Gastroesophageal sphincter (tissue), 4 donors: ENCODE measurements around the gene PERCC1. TPM values are rescaled to one million over a fixed set of nuclear protein-coding genes. Genes with fewer than 3 reads are reported as not detected.

Experiments
- ATAC-seq: fragments of 150-250 bp; one replicate; pipeline ENCODE4 v1.9.1; 2016; ENCODE audit warnings: mild to moderate bottlenecking, moderate library complexity
- H3K27ac ChIP-seq, 4 donors: fragments of 200-600 bp; sonication (generic) in 3 of 4; 1 replicate in 3 of 4; 2 replicates in 1 of 4; pipeline ENCODE4 v1.5.1; 2016 to 2019
- H3K27me3 ChIP-seq: fragments of 200-600 bp; sonication (generic); one replicate; pipeline ENCODE4 v1.5.1; 2019
- H3K36me3 ChIP-seq, 2 donors: fragments of 200-600 bp; sonication (generic); one replicate each; pipeline ENCODE4 v1.5.1; 2019; ENCODE audit warnings: control low read depth in 1 of 2
- H3K4me1 ChIP-seq, 3 donors: fragments of 200-600 bp; sonication (generic); 1 replicate in 2 of 3; 2 replicates in 1 of 3; pipeline ENCODE4 v1.5.1; 2016 to 2019; ENCODE audit warnings: control low read depth in 2 of 3
- H3K4me3 ChIP-seq, 2 donors: fragments of 200-600 bp; sonication (generic); one replicate each; pipeline ENCODE4 v1.5.1; 2019; ENCODE audit warnings: mild to moderate bottlenecking in 1 of 2, moderate library complexity in 1 of 2
- H3K9me3 ChIP-seq, 3 donors: fragments of 200-600 bp; sonication (generic); one replicate each; pipeline ENCODE4 v1.5.1; 2017 to 2019; ENCODE audit warnings: control low read depth in 2 of 3
- CTCF ChIP-seq, 4 experiments: fragments of 200-600 bp in 2 of 4; fragments of 450-650 bp in 2 of 4; sonication (generic) in 1 of 4; IDR thresholded peaks; one replicate each; pipeline ENCODE4 v1.5.1; 2017 to 2019; ENCODE audit warnings: antibody characterized with exemption in 4 of 4, mild to moderate bottlenecking in 2 of 4, moderate library complexity in 2 of 4
- EP300 ChIP-seq: sonication (generic); formaldehyde crosslinking; IDR thresholded peaks from one replicate; pipeline ENCODE4 v1.6.1; 2017; ENCODE audit warnings: antibody characterized with exemption, mild to moderate bottlenecking
- POLR2A ChIP-seq, 2 donors: fragments of 450-650 bp; IDR thresholded peaks; one replicate each; pipeline ENCODE4 v1.6.1; 2017; ENCODE audit warnings: antibody characterized with exemption in 2 of 2, mild to moderate bottlenecking in 2 of 2, moderate library complexity in 1 of 2
- POLR2AphosphoS5 ChIP-seq: sonication (generic); formaldehyde crosslinking; IDR thresholded peaks from one replicate; pipeline ENCODE4 v1.6.1; 2017; ENCODE audit warnings: antibody characterized with exemption
- WGBS, 2 donors: methylation state at CpG; one replicate each; pipeline ENCODE4 v1.1.5; 2018; ENCODE audit warnings: low coverage in 1 of 2; 5-methylcytosine and 5-hydroxymethylcytosine counted together
- total RNA-seq, 4 donors: library from RNA; depleted of rRNA; stranded (reverse); fragments of >200 nt; gene quantifications; one replicate each; pipeline ENCODE4 v1.1.0, GENCODE V29; 2016

The PERCC1 gene
- total RNA-seq, 4 donors from 2014 or later: 0.74 TPM; not detected in 3

GRCh38 chr16:1455190-1456171 lies 24.6 kb downstream of the PERCC1 start:
- no peak overlapping the region for H3K4me3 ChIP-seq
- H3K4me1 ChIP-seq: no peaks in the 10 kb centered on the region
- TF ChIP-seq POLR2A (IDR thresholded peaks at IDR 0.05) (no peak), EP300 (no peak), POLR2AphosphoS5 (no peak), CTCF (IDR thresholded peaks at IDR 0.05) (no peak)
- no peaks in the 10 kb centered on the region for H3K9me3 ChIP-seq
- WGBS, 2 donors: 92% methylated on average over 7 of the region's 41 CpGs; no CpG with 5 or more reads in 1 of the 2 donors
- H3K27me3 ChIP-seq: no peaks in the 10 kb centered on the region
- no peak for ATAC-seq
- peaks cover 0 to 96% of the 10 kb centered on the region in 2 donors for H3K36me3 ChIP-seq
- H3K27ac ChIP-seq: no peak overlapping the region

- 100% methylated on average over 2 of the region's 16 CpGs; no CpG with 5 or more reads in 1 of the 2 donors for WGBS, 2 donors
- Histone ChIP-seq H3K27me3 (no peaks in the 10 kb centered on the region), H3K36me3 (peaks cover 0 to 96% of the 10 kb centered on the region in 2 donors), H3K27ac (no peak overlapping the region), H3K4me3 (no peak overlapping the region), H3K9me3 (no peaks in the 10 kb centered on the region), H3K4me1 (no peaks in the 10 kb centered on the region)
- TF ChIP-seq POLR2A (IDR thresholded peaks at IDR 0.05): no peak
- TF ChIP-seq EP300: no peak
- no peak for TF ChIP-seq POLR2AphosphoS5
- no peak for TF ChIP-seq CTCF (IDR thresholded peaks at IDR 0.05)
- ATAC-seq: no peak
Observed at GRCh38 chr16:1456951-1457350, 26.1 kb downstream of the PERCC1 start.

- TF ChIP-seq POLR2AphosphoS5 (no peak), EP300 (no peak), CTCF (IDR thresholded peaks at IDR 0.05) (no peak), POLR2A (IDR thresholded peaks at IDR 0.05) (no peak)
- ATAC-seq: no peak
- Histone ChIP-seq H3K4me3 (no peak overlapping the region), H3K27me3 (no peaks in the 10 kb centered on the region), H3K9me3 (no peaks in the 10 kb centered on the region), H3K4me1 (no peaks in the 10 kb centered on the region), H3K36me3 (peaks cover 0 to 90% of the 10 kb centered on the region in 2 donors), H3K27ac (no peak overlapping the region)
- 86 to 96% methylated on average over 5 of the region's 42 CpGs for WGBS, 2 donors
Observed at GRCh38 chr16:1457489-1458245, 26.8 kb downstream of the PERCC1 start.

- no peaks in the 10 kb centered on the region for H3K4me1 ChIP-seq
- 94% methylated on average over 10 of the region's 26 CpGs; no CpG with 5 or more reads in 1 of the 2 donors for WGBS, 2 donors
- no peak for ATAC-seq
- H3K27me3 ChIP-seq: no peaks in the 10 kb centered on the region
- no peaks in the 10 kb centered on the region for H3K9me3 ChIP-seq
- peaks cover 0 to 90% of the 10 kb centered on the region in 2 donors for H3K36me3 ChIP-seq
- H3K27ac ChIP-seq: no peak overlapping the region
- no peak overlapping the region for H3K4me3 ChIP-seq
- TF ChIP-seq CTCF (IDR thresholded peaks at IDR 0.05) (no peak), POLR2AphosphoS5 (no peak), POLR2A (IDR thresholded peaks at IDR 0.05) (no peak), EP300 (no peak)
Observed at GRCh38 chr16:1458336-1458976, 27.6 kb downstream of the PERCC1 start.
